Heart left ventricle (tissue), 16 donors: ENCODE results near the gene SRBD1. TPM values are rescaled to one million over a fixed set of nuclear protein-coding genes. Genes with fewer than 3 reads are reported as not detected.

Experiments
- ATAC-seq, 4 donors: fragments of 200-7000 bp; cut with Tn5 transposase; one replicate each; pipeline ENCODE4 v1.9.1; 2020 to 2022; ENCODE audit warnings: moderate library complexity in 4 of 4, mild to moderate bottlenecking in 3 of 4, moderate number of reproducible peaks in 1 of 4
- DNase-seq, 5 donors: peaks; one replicate each; pipeline ENCODE4 v3.0.0-alpha.2; 2020
- H3K27ac ChIP-seq, 12 donors: fragments of 200-600 bp; sonication (generic) in 4 of 12; one replicate each; pipeline versions ENCODE4 v1.5.0 to v1.8.0; 2016 to 2022; ENCODE audit warnings: mild to moderate bottlenecking in 2 of 12
- H3K27me3 ChIP-seq, 9 donors: fragments of 200-600 bp; sonication (generic) in 2 of 9; one replicate each; pipeline versions ENCODE4 v1.5.1 to v1.8.0; 2016 to 2022; ENCODE audit warnings: mild to moderate bottlenecking in 3 of 9
- H3K36me3 ChIP-seq, 9 donors: fragments of 200-600 bp; sonication (generic) in 2 of 9; one replicate each; pipeline versions ENCODE4 v1.5.0 to v1.8.0; 2018 to 2022; ENCODE audit warnings: mild to moderate bottlenecking in 2 of 9
- H3K4me1 ChIP-seq, 12 donors: fragments of 200-600 bp; sonication (generic) in 4 of 12; one replicate each; pipeline versions ENCODE4 v1.5.0 to v1.8.0; 2016 to 2022; ENCODE audit warnings: mild to moderate bottlenecking in 3 of 12
- H3K4me3 ChIP-seq, 12 donors: fragments of 200-600 bp; sonication (generic) in 4 of 12; one replicate each; pipeline versions ENCODE4 v1.5.0 to v1.8.0; 2017 to 2022; ENCODE audit warnings: mild to moderate bottlenecking in 9 of 12, moderate library complexity in 4 of 12
- H3K9me3 ChIP-seq, 12 donors: fragments of 200-600 bp; sonication (generic) in 4 of 12; one replicate each; pipeline versions ENCODE4 v1.5.0 to v1.8.0; 2016 to 2022; ENCODE audit warnings: mild to moderate bottlenecking in 1 of 12
- CTCF ChIP-seq, 12 donors: fragments of 200-600 bp; sonication (generic) in 4 of 12; IDR thresholded peaks; one replicate each; pipeline versions ENCODE4 v1.5.0 to v1.8.0; 2018 to 2022; ENCODE audit warnings: antibody characterized with exemption in 12 of 12, mild to moderate bottlenecking in 5 of 12
- POLR2A ChIP-seq, 2 donors: fragments of 450-650 bp; IDR thresholded peaks; one replicate each; pipeline ENCODE4 v1.6.1; 2017; ENCODE audit warnings: antibody characterized with exemption in 2 of 2, mild to moderate bottlenecking in 2 of 2, moderate library complexity in 2 of 2
- WGBS, 4 donors: extraction: QIAGEN DNeasy Blood & Tissue Kit in 2 of 4; methylation state at CpG; one replicate each; pipeline versions ENCODE4 v1.1.5 to v1.1.7; 2013 to 2018; 5-methylcytosine and 5-hydroxymethylcytosine counted together
- intact Hi-C, 10 donors: fragments of 100-400 bp; cut with DNase I; formaldehyde crosslinking; loops; one replicate each; pipeline versions ENCODE4 v1.11.1 to v1.14.2; 2022
- polyA plus RNA-seq, 2 donors: library from polyadenylated mRNA; stranded (reverse); fragments of 200-250 nt; gene quantifications; one replicate each; pipeline ENCODE4 v1.2.3, GENCODE V29; 2013
- total RNA-seq, 9 donors: library from RNA; depleted of rRNA in 2 of 9; stranded (reverse); fragments of >200 nt in 2 of 9; fragmentation: NEBNext Ultra II Directional in 3 of 9; extraction: Animal tissue kit (Norgen Biotek cat#: 25700) in 3 of 9; gene quantifications; one replicate each; pipeline versions ENCODE4 v1.1.0 to v1.2.4, GENCODE V29; 2016 to 2023
- donor health status: ischemic (EF 13 %, LVEDD 7.1; RV severe dilation, severe dysfunction).
- donor health status: healthy with polysubstance abuse.
- donor health status: DM: no; HTN: yes; CAD: no.
- donor health status: DM: no; HTN: no; CAD: no.
- donor health status: ischemic (EF 25% LVEDD 6.9; RV normal size, moderate dysfunction).
- donor health status: ischemic (EF 25% LVEDD 5.7; RV mildly dilated, moderate dysfunction).
- donor health status: healthy.
- donor health status: DM: yes; HTN: yes; CAD: no.
- donor health status: ischemic (EF 35%, LVEDD 5.7; RV mildly dilated, moderate dysfunction).
- donor health status: nonischemic (EF 11% LVEDD 7.7; RV severe dilation, severe dysfunction).
- donor health status: DM: yes; HTN: yes; CAD: no.
- donor health status: PGD.
- donor health status: ischemic (EF 29% LVEDD 5.4; RV normal size, mild dysfunction).
- donor health status: nonischemic (EF 23%, LVEDD 6.1; RV moderate dilation, normal function).

The SRBD1 gene
- total and polyA plus RNA-seq, 11 donors = 3.0 to 16.9 (median 10.2) TPM

- Histone ChIP-seq H3K9me3 (no peaks in the 10 kb centered on the region), H3K36me3 (no peaks in the 10 kb centered on the region), H3K4me1 (peaks cover 4 to 43% (median 34%) of the 10 kb centered on the region in 12 donors), H3K4me3 (peak overlapping the region; percentile 54 to 95 (median 84)), H3K27ac (peak overlapping the region; percentile 97 to 100 (median 100)), H3K27me3 (no peaks in the 10 kb centered on the region)
- ATAC-seq (peak in 2 of 4 donors; percentile 3 to 25), DNase-seq (peak; percentile 54 to 74 (median 61))
- WGBS, 4 donors = 1 to 2% (median 1%) methylated on average over 44 to 53 of the region's 53 CpGs
- intact Hi-C loops = loop anchor here in 3 of 10 donors (5.0 kb wide), 4 partner anchors 55 to 230 kb away; no protein-coding TSS in a partner anchor
- no peak for TF ChIP-seq POLR2A (IDR thresholded peaks at IDR 0.05)
- TF ChIP-seq CTCF (IDR thresholded peaks at IDR 0.05) = no peak
Measured at GRCh38 chr2:45652090-45653031, 41.3 kb upstream of the SRBD1 start.

GRCh38 chr2:45651415-45652089 is 40.5 kb upstream of the SRBD1 start, which contains the start of gene PRKCE:
PRKCE (plus strand) TSS chr2:45651675.
- intact Hi-C loops = loop anchor here in 6 of 10 donors (2.0 to 5.0 kb wide), 7 partner anchors 56 to 231 kb away; no protein-coding TSS in a partner anchor
- DNase-seq (peak; percentile 69 to 84 (median 76)), ATAC-seq (peak in 3 of 4 donors; percentile 28 to 41 (median 33))
- H3K36me3 ChIP-seq = no peaks in the 10 kb centered on the region
- peaks cover 4 to 43% (median 34%) of the 10 kb centered on the region in 12 donors for H3K4me1 ChIP-seq
- WGBS, 4 donors = 0 to 2% (median 1%) methylated on average over 15 to 66 of the region's 66 CpGs
- no peaks in the 10 kb centered on the region for H3K9me3 ChIP-seq
- TF ChIP-seq POLR2A (IDR thresholded peaks at IDR 0.05) = no peak
- no peak for TF ChIP-seq CTCF (IDR thresholded peaks at IDR 0.05)
- H3K27ac ChIP-seq = peak within 1 kb of the TSS; percentile 97 to 100 (median 100)
- peak within 1 kb of the TSS; percentile 54 to 95 (median 84) for H3K4me3 ChIP-seq
- H3K27me3 ChIP-seq = no peaks in the 10 kb centered on the region

GRCh38 chr2:45650851-45651414 is 39.9 kb upstream of the SRBD1 start:
- Histone ChIP-seq H3K9me3 (no peaks in the 10 kb centered on the region), H3K36me3 (no peaks in the 10 kb centered on the region), H3K27me3 (no peaks in the 10 kb centered on the region), H3K4me3 (peak overlapping the region; percentile 54 to 95 (median 84)), H3K27ac (peak overlapping the region; percentile 97 to 100 (median 100)), H3K4me1 (peaks cover 4 to 43% (median 34%) of the 10 kb centered on the region in 12 donors)
- TF ChIP-seq POLR2A (IDR thresholded peaks at IDR 0.05) (peak in 1 of 2 donors; percentile 88), CTCF (IDR thresholded peaks at IDR 0.05) (peak in 10 of 12 donors; percentile 9 to 56 (median 43))
- DNase-seq (peak; percentile 93 to 97 (median 96)), ATAC-seq (peak; percentile 71 to 88 (median 82))
- intact Hi-C loops = loop anchor here in 6 of 10 donors (2.0 to 5.0 kb wide), 7 partner anchors 56 to 231 kb away; no protein-coding TSS in a partner anchor
- WGBS, 4 donors = 0 to 1% (median 0%) methylated on average over 30 to 79 of the region's 79 CpGs
